HEK293 (cell line): ENCODE data around the gene CMIP.

Source experiments
- HOXC10 ChIP-seq: sonication (generic); formaldehyde crosslinking; IDR thresholded peaks from 2 replicates; pipeline ENCODE4 v1.8.1; 2023; ENCODE audit warnings: mild to moderate bottlenecking, missing genetic modification reagents
- PRDM4 ChIP-seq: fragments of 450-650 bp; formaldehyde crosslinking; IDR thresholded peaks from 2 replicates; pipeline ENCODE4 v1.5.1; 2017; ENCODE audit warnings: missing biosample characterization, missing genetic modification characterization
- PRDM6 ChIP-seq: fragments of 450-650 bp; formaldehyde crosslinking; IDR thresholded peaks from 2 replicates; pipeline ENCODE4 v1.5.1; 2017; ENCODE audit warnings: missing biosample characterization, missing genetic modification characterization
- REPIN1 ChIP-seq: fragments of 450-650 bp; formaldehyde crosslinking; IDR thresholded peaks from 2 replicates; pipeline ENCODE4 v1.5.1; 2017; ENCODE audit warnings: missing biosample characterization, missing genetic modification characterization, low read depth
- YY1 ChIP-seq: fragments of 450-650 bp; formaldehyde crosslinking; IDR thresholded peaks from 2 replicates; pipeline ENCODE4 v1.5.1; 2018; ENCODE audit warnings: missing biosample characterization, missing genetic modification characterization
- ZBTB1 ChIP-seq: fragments of 450-650 bp; formaldehyde crosslinking; IDR thresholded peaks from 2 replicates; pipeline ENCODE4 v1.5.1; 2016; ENCODE audit warnings: missing biosample characterization, missing genetic modification characterization
- ZFHX2 ChIP-seq: fragments of 450-650 bp; formaldehyde crosslinking; conservative IDR thresholded peaks from 2 replicates; pipeline ENCODE4 v1.5.1; 2016; ENCODE audit warnings: missing biosample characterization, missing genetic modification characterization
- ZIC2 ChIP-seq: fragments of 450-650 bp; formaldehyde crosslinking; IDR thresholded peaks from 2 replicates; pipeline ENCODE4 v1.5.1; 2016; ENCODE audit warnings: missing biosample characterization, missing genetic modification characterization
- ZNF10 ChIP-seq: fragments of 450-650 bp; formaldehyde crosslinking; IDR thresholded peaks from 2 replicates; pipeline ENCODE4 v1.5.1; 2017; ENCODE audit warnings: missing biosample characterization, missing genetic modification characterization
- ZNF138 ChIP-seq: fragments of 450-650 bp; formaldehyde crosslinking; IDR thresholded peaks from 2 replicates; pipeline ENCODE4 v1.5.1; 2016; ENCODE audit warnings: missing biosample characterization, missing genetic modification characterization, borderline replicate concordance
- ZNF157 ChIP-seq: fragments of 450-650 bp; formaldehyde crosslinking; IDR thresholded peaks from 2 replicates; pipeline ENCODE4 v1.5.1; 2016; ENCODE audit warnings: missing biosample characterization, missing genetic modification characterization
- ZNF184 ChIP-seq: fragments of 450-650 bp; IDR thresholded peaks from 2 replicates; pipeline ENCODE4 v1.5.1; 2018; ENCODE audit warnings: missing biosample characterization, mild to moderate bottlenecking, missing genetic modification characterization
- ZNF239 ChIP-seq: fragments of 450-650 bp; formaldehyde crosslinking; IDR thresholded peaks from 2 replicates; pipeline ENCODE4 v1.5.1; 2016; ENCODE audit warnings: missing biosample characterization, missing genetic modification characterization
- ZNF24 ChIP-seq: fragments of 450-650 bp; formaldehyde crosslinking; IDR thresholded peaks from 2 replicates; pipeline ENCODE4 v1.5.1; 2016; ENCODE audit warnings: missing biosample characterization, missing genetic modification characterization
- ZNF274 ChIP-seq, 2 experiments: fragments of 200-500 bp in 1 of 2; fragments of 450-650 bp in 1 of 2; sonication (Bioruptor generic) in 1 of 2; formaldehyde crosslinking in 1 of 2; IDR thresholded peaks; 2 replicates each; pipeline versions ENCODE4 v1.5.1 to v1.6.1; 2014 to 2016; ENCODE audit warnings: borderline replicate concordance in 1 of 2, inconsistent platforms in 1 of 2, low read length in 1 of 2, missing biosample characterization in 1 of 2, missing genetic modification characterization in 1 of 2
- ZNF302 ChIP-seq: fragments of 450-650 bp; formaldehyde crosslinking; IDR thresholded peaks from 2 replicates; pipeline ENCODE4 v1.5.1; 2016; ENCODE audit warnings: missing biosample characterization, missing genetic modification characterization, low read depth
- ZNF426 ChIP-seq: fragments of 450-650 bp; formaldehyde crosslinking; IDR thresholded peaks from 2 replicates; pipeline ENCODE4 v1.5.1; 2017; ENCODE audit warnings: missing biosample characterization, missing genetic modification characterization, mild to moderate bottlenecking, inconsistent platforms, moderate library complexity
- ZNF510 ChIP-seq: fragments of 450-650 bp; formaldehyde crosslinking; IDR thresholded peaks from 2 replicates; pipeline ENCODE4 v1.5.1; 2018; ENCODE audit warnings: mild to moderate bottlenecking, missing genetic modification characterization, missing biosample characterization; ENCODE audit not compliant: insufficient replicate concordance
- ZNF514 ChIP-seq: fragments of 450-650 bp; formaldehyde crosslinking; IDR thresholded peaks from 2 replicates; pipeline ENCODE4 v1.5.1; 2016; ENCODE audit warnings: missing biosample characterization, missing genetic modification characterization
- ZNF530 ChIP-seq: fragments of 450-650 bp; formaldehyde crosslinking; IDR thresholded peaks from 2 replicates; pipeline ENCODE4 v1.5.1; 2016; ENCODE audit warnings: low read depth, missing biosample characterization, missing genetic modification characterization
- ZNF558 ChIP-seq: fragments of 450-650 bp; formaldehyde crosslinking; IDR thresholded peaks from 2 replicates; pipeline ENCODE4 v1.5.1; 2016; ENCODE audit warnings: missing biosample characterization, missing genetic modification characterization
- ZNF571 ChIP-seq: fragments of 450-650 bp; formaldehyde crosslinking; IDR thresholded peaks from 2 replicates; pipeline ENCODE4 v1.5.0; 2017; ENCODE audit warnings: missing biosample characterization, missing genetic modification characterization
- ZNF776 ChIP-seq: fragments of 450-650 bp; formaldehyde crosslinking; IDR thresholded peaks from 2 replicates; pipeline ENCODE4 v1.5.0; 2017; ENCODE audit warnings: missing biosample characterization, missing genetic modification characterization, borderline replicate concordance
- ZNF791 ChIP-seq: fragments of 450-650 bp; formaldehyde crosslinking; IDR thresholded peaks from 2 replicates; pipeline ENCODE4 v1.5.1; 2016; ENCODE audit warnings: missing biosample characterization, missing genetic modification characterization
- ZNF792 ChIP-seq: fragments of 450-650 bp; formaldehyde crosslinking; IDR thresholded peaks from 2 replicates; pipeline ENCODE4 v1.5.1; 2016; ENCODE audit warnings: missing biosample characterization, missing genetic modification characterization
- ZNF837 ChIP-seq: fragments of 450-650 bp; formaldehyde crosslinking; IDR thresholded peaks from 2 replicates; pipeline ENCODE4 v1.5.1; 2016; ENCODE audit warnings: missing biosample characterization, missing genetic modification characterization
- ZXDB ChIP-seq: fragments of 450-650 bp; formaldehyde crosslinking; IDR thresholded peaks from 2 replicates; pipeline ENCODE4 v1.5.1; 2016; ENCODE audit warnings: missing biosample characterization, missing genetic modification characterization
- TF ChIP-seq, protein P1 (sequence below): fragments of 450-650 bp; formaldehyde crosslinking; IDR thresholded peaks from 2 replicates; pipeline ENCODE4 v1.5.1; 2017; ENCODE audit warnings: missing biosample characterization, missing genetic modification characterization
- TF ChIP-seq, protein P2 (sequence below): fragments of 450-650 bp; formaldehyde crosslinking; conservative IDR thresholded peaks from 2 replicates; pipeline ENCODE4 v1.5.1; 2016; ENCODE audit warnings: low read depth, missing biosample characterization, missing genetic modification characterization

Gene CMIP

GRCh38 chr16:81647527-81647926 lies 202.9 kb downstream of the CMIP start (continued):
- TF ChIP-seq HOXC10 (no peak), ZIC2 (tag by site-specific recombination) (peak; percentile 31; the same call in 1 of the 2 replicates), ZXDB (tag by site-specific recombination) (no peak), ZNF302 (no peak), ZBTB1 (tag by site-specific recombination) (no peak), ZNF184 (tag by site-specific recombination) (no peak), ZFHX2 (tag by site-specific recombination) (0 out of 2 replicates have a peak, but pooled peaks have one; percentile 25), ZNF157 (tag by site-specific recombination) (no peak), ZNF530 (tag by site-specific recombination) (no peak), ZNF274 (IDR thresholded peaks at IDR 0.05; ENCODE audit: low read length) (no peak), ZNF274 (tag by site-specific recombination; IDR thresholded peaks at IDR 0.05; ENCODE audit: borderline replicate concordance) (no peak), ZNF510 (no peak), ZNF776 (tag by site-specific recombination) (no peak), PRDM4 (tag by site-specific recombination) (no peak), PRDM6 (tag by site-specific recombination) (no peak), ZNF239 (tag by site-specific recombination) (no peak), ZNF24 (tag by site-specific recombination) (no peak), ZNF792 (tag by site-specific recombination) (no peak), ZNF426 (tag by site-specific recombination) (no peak), ZNF558 (tag by site-specific recombination) (no peak), REPIN1 (no peak), ZNF837 (tag by site-specific recombination) (no peak), ZNF10 (tag by site-specific recombination) (peak; percentile 82), ZNF138 (tag by site-specific recombination) (no peak), ZNF791 (tag by site-specific recombination) (no peak), ZNF514 (tag by site-specific recombination) (no peak), YY1 (tag by site-specific recombination) (no peak), ZNF571 (no peak)
- TF ChIP-seq, protein P1, sequence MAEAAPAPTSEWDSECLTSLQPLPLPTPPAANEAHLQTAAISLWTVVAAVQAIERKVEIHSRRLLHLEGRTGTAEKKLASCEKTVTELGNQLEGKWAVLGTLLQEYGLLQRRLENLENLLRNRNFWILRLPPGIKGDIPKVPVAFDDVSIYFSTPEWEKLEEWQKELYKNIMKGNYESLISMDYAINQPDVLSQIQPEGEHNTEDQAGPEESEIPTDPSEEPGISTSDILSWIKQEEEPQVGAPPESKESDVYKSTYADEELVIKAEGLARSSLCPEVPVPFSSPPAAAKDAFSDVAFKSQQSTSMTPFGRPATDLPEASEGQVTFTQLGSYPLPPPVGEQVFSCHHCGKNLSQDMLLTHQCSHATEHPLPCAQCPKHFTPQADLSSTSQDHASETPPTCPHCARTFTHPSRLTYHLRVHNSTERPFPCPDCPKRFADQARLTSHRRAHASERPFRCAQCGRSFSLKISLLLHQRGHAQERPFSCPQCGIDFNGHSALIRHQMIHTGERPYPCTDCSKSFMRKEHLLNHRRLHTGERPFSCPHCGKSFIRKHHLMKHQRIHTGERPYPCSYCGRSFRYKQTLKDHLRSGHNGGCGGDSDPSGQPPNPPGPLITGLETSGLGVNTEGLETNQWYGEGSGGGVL (tag by site-specific recombination) = no peak
- TF ChIP-seq, protein P2, sequence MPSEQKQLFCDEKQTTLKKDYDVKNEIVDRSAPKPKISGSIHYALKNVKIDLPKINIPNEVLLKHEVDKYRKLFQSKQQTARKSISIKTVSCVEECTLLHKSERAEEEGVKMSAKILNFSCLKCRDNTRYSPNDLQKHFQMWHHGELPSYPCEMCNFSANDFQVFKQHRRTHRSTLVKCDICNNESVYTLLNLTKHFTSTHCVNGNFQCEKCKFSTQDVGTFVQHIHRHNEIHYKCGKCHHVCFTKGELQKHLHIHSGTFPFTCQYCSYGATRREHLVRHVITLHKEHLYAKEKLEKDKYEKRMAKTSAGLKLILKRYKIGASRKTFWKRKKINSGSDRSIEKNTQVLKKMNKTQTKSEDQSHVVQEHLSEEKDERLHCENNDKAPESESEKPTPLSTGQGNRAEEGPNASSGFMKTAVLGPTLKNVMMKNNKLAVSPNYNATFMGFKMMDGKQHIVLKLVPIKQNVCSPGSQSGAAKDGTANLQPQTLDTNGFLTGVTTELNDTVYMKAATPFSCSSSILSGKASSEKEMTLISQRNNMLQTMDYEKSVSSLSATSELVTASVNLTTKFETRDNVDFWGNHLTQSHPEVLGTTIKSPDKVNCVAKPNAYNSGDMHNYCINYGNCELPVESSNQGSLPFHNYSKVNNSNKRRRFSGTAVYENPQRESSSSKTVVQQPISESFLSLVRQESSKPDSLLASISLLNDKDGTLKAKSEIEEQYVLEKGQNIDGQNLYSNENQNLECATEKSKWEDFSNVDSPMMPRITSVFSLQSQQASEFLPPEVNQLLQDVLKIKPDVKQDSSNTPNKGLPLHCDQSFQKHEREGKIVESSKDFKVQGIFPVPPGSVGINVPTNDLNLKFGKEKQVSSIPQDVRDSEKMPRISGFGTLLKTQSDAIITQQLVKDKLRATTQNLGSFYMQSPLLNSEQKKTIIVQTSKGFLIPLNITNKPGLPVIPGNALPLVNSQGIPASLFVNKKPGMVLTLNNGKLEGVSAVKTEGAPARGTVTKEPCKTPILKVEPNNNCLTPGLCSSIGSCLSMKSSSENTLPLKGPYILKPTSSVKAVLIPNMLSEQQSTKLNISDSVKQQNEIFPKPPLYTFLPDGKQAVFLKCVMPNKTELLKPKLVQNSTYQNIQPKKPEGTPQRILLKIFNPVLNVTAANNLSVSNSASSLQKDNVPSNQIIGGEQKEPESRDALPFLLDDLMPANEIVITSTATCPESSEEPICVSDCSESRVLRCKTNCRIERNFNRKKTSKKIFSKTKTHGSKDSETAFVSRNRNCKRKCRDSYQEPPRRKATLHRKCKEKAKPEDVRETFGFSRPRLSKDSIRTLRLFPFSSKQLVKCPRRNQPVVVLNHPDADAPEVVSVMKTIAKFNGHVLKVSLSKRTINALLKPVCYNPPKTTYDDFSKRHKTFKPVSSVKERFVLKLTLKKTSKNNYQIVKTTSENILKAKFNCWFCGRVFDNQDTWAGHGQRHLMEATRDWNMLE (tag by site-specific recombination) = no peak
